Mesenteric fat pad (tissue), 1 donor: ENCODE results near the gene DONSON. TPM values are rescaled to one million over a fixed set of nuclear protein-coding genes. Genes with fewer than 3 reads are reported as not detected.
"Not testable (repeated sequence)": the region's sequence is repeated elsewhere in the genome, so short reads cannot be mapped to it uniquely, and the experiment has no call there.

Experiments
- DNase-seq: peaks from one replicate; pipeline ENCODE4 v3.0.0-alpha.2; 2020; ENCODE audit warnings: low spot score
- long read RNA-seq: library from polyadenylated mRNA; unstranded; transcript quantifications from one replicate; pipeline ENCODE4 v2.0.0, GENCODE V29; 2020
- total RNA-seq: library from RNA; stranded (reverse); fragmentation: NEBNext Ultra II Directional; extraction: Animal tissue kit (Norgen Biotek cat#: 25700); gene quantifications from one replicate; pipeline ENCODE4 v1.2.1, GENCODE V29; 2021
- donor health status: DM: yes; HTN: yes; CAD: no.

The DONSON gene, protein sequence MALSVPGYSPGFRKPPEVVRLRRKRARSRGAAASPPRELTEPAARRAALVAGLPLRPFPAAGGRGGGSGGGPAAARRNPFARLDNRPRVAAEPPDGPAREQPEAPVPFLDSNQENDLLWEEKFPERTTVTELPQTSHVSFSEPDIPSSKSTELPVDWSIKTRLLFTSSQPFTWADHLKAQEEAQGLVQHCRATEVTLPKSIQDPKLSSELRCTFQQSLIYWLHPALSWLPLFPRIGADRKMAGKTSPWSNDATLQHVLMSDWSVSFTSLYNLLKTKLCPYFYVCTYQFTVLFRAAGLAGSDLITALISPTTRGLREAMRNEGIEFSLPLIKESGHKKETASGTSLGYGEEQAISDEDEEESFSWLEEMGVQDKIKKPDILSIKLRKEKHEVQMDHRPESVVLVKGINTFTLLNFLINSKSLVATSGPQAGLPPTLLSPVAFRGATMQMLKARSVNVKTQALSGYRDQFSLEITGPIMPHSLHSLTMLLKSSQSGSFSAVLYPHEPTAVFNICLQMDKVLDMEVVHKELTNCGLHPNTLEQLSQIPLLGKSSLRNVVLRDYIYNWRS
- total RNA-seq = 5.7 TPM
- long read RNA-seq, partial matches to known transcripts = 1 of 9 reads
- long read RNA-seq, other reads (novel, unspliced or antisense) = 8 of 9 reads

DNA sequence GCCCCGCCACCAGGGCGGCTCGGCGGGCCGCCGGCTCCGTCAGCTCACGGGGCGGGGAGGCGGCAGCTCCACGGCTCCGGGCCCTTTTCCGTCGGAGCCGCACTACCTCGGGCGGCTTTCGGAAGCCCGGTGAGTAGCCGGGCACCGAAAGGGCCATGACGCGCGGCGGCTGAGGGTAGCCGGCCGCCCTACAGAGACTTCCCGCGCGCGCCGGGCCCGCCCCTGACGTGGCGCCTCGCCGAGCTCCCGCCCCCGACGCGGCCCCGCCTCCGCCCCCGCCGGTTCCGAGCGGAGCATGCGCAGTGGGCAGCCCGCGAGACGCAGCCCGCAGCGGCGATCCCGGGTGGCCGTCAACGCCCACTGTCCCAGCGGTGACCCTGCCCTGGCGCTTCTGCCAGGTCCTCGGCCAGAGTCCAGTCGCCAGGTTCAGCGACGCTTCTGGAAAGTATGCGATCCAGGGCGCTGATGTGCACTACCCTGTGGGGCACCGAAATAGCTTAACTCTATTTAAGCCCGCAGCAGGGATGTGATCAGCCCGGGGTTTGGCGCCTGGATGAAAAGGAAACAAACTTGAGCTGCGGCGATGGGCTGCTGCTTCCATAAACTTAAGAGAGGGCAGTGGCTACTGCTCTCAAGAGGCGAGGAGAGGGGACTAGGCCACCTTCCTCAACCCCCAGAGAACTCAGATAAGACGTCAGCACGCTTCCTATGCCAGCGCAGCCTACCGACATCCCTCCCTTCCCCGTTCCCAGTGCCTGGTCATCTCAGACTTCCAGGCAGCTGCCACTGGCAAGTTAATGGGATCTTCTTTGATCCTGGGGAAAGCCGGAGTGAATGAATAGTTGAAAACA, at the start of gene DONSON:
DONSON (minus strand) TSS at position 200 of the 851 bp plus-strand sequence; CDS start at position 157, 43 bp downstream.
- peak; percentile 98 for DNase-seq

DNA sequence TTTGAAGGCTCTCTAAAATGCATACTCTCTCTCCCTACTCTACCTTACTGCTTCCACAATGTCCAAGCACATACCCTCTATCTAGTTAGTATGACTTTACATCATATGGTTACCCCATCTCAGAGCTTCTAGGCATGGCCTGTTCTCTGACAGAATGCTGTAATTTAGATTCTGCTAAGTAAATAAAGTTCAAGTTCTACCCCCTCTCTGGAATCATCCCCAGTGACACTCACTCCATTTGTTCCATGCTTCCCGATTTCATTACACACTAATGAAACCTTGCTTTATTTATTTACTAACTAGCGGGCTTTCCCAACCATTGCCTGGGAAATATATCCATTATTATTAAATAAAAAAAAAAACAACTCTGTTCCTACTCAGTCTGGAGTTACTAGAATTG, 45.8 kb upstream of the DONSON start:
- no peak for DNase-seq

GRCh38 chr21:33626151-33626550, 37.7 kb upstream of the DONSON start:
- not testable (repeated sequence) for DNase-seq

GRCh38 chr21:33622253-33622652, 33.8 kb upstream of the DONSON start:
- no peak for DNase-seq

GRCh38 chr21:33619726-33620125, 31.2 kb upstream of the DONSON start:
- DNase-seq = no peak

- DNase-seq = no peak
Observed at GRCh38 chr21:33618407-33618806, 29.9 kb upstream of the DONSON start.

GRCh38 chr21:33617565-33617964, 29.1 kb upstream of the DONSON start:
- not testable (repeated sequence) for DNase-seq

- DNase-seq = no peak
Observed at GRCh38 chr21:33611006-33611744, 22.7 kb upstream of the DONSON start.

GRCh38 chr21:33608559-33608958, 20.1 kb upstream of the DONSON start:
- DNase-seq = no peak

DNA sequence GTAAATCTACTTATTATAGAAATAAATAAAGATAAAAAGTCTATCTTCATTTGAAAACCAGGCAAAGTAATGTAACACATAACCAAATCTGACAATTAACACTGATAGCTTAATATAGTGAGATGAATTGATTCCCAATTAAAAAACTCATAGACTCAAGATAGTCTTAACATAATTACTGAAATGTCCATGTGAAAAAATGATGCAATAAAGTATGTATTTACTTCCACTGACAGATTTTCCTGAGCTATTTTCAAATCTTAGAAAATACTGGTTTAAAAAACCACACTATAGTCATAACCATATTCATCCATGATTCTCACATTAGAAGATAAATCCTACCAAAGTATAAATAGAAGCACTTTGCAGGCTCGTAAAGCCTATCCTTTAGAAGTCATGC, 9.6 kb upstream of the DONSON start:
- no peak for DNase-seq

- no peak for DNase-seq
Observed at GRCh38 chr21:33587792-33588484, 546 bp downstream of the DONSON start.

DNA sequence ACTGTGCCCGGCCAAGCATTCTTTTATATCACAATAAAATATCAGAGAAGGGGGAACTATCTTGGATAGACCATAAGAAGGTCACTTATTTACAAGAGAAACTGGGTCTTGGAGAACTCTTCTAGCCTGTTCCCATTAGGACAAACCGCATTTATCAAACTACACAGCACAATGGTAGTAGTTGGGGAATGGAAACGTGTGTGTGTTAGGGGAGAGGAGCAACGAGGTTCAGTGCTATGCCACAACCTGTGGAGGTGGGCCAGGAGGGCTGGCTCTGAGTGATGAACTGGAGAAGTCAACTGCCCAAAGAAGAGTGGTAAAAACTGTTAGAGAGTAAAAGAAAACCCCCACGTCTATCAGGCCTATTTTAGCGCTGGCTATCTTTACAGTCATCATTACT, 1.6 kb downstream of the DONSON start:
- no peak for DNase-seq

DNA sequence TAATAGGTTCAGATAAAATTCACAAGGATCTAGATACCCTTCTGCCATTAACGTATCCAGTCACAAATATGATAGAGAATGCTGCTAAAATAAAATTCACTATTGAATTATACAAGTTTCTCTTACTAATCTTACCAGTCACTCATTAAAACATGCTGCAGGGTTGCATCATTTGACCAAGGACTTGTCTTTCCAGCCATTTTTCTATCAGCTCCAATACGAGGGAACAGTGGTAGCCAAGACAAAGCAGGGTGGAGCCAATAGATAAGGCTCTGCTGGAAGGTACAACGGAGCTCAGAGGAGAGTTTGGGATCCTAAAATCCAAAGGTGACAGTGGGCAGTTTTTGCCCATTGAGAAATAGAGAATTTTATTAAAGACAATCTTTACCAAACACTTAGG, 4.0 kb downstream of the DONSON start:
- DNase-seq = no peak

GRCh38 chr21:33578959-33579542, 9.4 kb downstream of the DONSON start:
- no peak for DNase-seq

DNA sequence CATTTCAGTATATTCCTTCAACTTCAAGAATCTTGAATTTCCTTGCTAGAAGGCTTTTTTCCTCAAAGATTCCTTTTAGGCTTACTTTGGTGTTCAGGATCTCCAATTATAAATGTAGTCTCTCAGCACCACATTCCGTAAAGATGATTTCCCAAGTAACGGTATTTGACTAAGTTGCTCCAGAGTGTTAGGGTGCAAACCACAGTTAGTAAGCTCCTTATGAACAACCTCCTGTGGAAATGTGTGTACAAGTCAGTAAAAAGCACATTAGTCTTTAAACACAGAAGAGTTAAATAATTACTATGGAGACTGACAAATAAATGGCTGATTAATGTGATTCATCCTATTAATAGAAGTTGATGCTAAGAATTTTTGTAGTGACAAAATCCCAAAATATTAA, 10.3 kb downstream of the DONSON start:
- no peak for DNase-seq

GRCh38 chr21:33576741-33577141, 11.7 kb downstream of the DONSON start:
- not testable (repeated sequence) for DNase-seq

- no peak for DNase-seq
Observed at GRCh38 chr21:33572350-33572749, 16.1 kb downstream of the DONSON start.

GRCh38 chr21:33569991-33570390, 18.5 kb downstream of the DONSON start:
- DNase-seq = no peak

DNA sequence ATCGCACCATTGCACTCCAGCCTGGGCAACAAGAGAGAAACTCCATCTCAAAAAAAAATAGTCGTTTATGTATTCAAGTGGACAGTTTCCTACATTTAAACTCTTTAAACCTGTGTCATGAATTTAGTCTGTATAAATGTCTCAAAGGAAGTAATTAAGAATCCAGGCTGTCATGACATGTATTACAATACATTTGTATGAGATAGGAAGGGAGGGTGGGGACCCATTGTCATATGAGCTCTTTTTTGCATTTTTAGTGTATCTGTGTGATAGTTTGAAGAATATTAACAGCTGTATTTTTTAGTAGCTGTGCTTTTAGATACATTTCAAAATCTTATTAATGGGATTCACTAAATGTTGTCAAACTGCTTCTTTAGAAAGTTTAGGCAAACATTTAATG, 20.0 kb downstream of the DONSON start:
- no peak for DNase-seq

GRCh38 chr21:33567914-33568313, 20.6 kb downstream of the DONSON start:
- no peak for DNase-seq
